MCF 10A (cell line): ENCODE data around the gene HINT3. TPM values are rescaled to one million over a fixed set of nuclear protein-coding genes. Genes with fewer than 3 reads are reported as not detected.
"Not testable (repeated sequence)": the region's sequence is repeated elsewhere in the genome, so short reads cannot be mapped to it uniquely, and the experiment has no call there.

Experiments used
- BruUV-seq: library from RNA; stranded (reverse); fragments of 400-500 nt; replicated peaks from 2 replicates; lab custom pipeline; 2021; lab: Mats Ljungman, UMichigan
- CTCF ChIA-PET: fragments of 300-600 bp; sonication (Branson Sonifier 250); formaldehyde crosslinking; extraction: SDS; loops from one replicate; lab custom pipeline; 2021; ENCODE audit warnings: antibody characterized with exemption, inconsistent platforms; lab: Yijun Ruan, JAX
- POLR2A ChIA-PET: fragments of 300-600, 350-650 bp; sonication (Branson Sonifier 250); formaldehyde crosslinking; extraction: SDS; loops from one replicate; lab custom pipeline; 2020; ENCODE audit warnings: antibody characterized with exemption, inconsistent platforms; lab: Yijun Ruan, JAX
- DNase-seq: peaks from one replicate; pipeline ENCODE4 v3.0.0-alpha.2; 2018; ENCODE audit not compliant: unreplicated experiment
- H3K27ac Mint-ChIP-seq: one replicate; pipeline ENCODE4 v1.8.0; 2022; ENCODE audit warnings: mild to moderate bottlenecking, low read depth, mixed read lengths; ENCODE audit not compliant: unreplicated experiment
- H3K27me3 Mint-ChIP-seq: one replicate; pipeline ENCODE4 v1.8.0; 2022; ENCODE audit warnings: mixed read lengths; ENCODE audit not compliant: insufficient read depth, unreplicated experiment
- H3K36me3 Mint-ChIP-seq: one replicate; pipeline ENCODE4 v1.8.0; 2022; ENCODE audit warnings: mild to moderate bottlenecking, moderate library complexity, mixed read lengths; ENCODE audit not compliant: insufficient read depth, unreplicated experiment
- H3K4me1 Mint-ChIP-seq: one replicate; pipeline ENCODE4 v1.8.0; 2022; ENCODE audit warnings: mixed read lengths; ENCODE audit not compliant: insufficient read depth, unreplicated experiment
- H3K4me3 Mint-ChIP-seq: one replicate; pipeline ENCODE4 v1.8.0; 2022; ENCODE audit warnings: mild to moderate bottlenecking, moderate library complexity, mixed read lengths; ENCODE audit not compliant: unreplicated experiment
- H3K9me3 Mint-ChIP-seq: one replicate; pipeline ENCODE4 v1.8.0; 2022; ENCODE audit warnings: mixed read lengths; ENCODE audit not compliant: unreplicated experiment
- intact Hi-C: fragments of 100-400 bp; cut with micrococcal nuclease; formaldehyde crosslinking; loops from 2 replicates; pipeline ENCODE4 v1.14.1; 2022
- total RNA-seq: library from RNA; stranded (reverse); gene quantifications from 2 replicates; pipeline ENCODE4 v1.2.3, GENCODE V29; 2022
- TF ChIP-seq, protein P1 (sequence below): fragments of 200-600 bp; IDR thresholded peaks from one replicate; pipeline ENCODE4 v1.8.0; 2022; ENCODE audit warnings: antibody characterized with exemption, mild to moderate bottlenecking; ENCODE audit not compliant: unreplicated experiment

Gene HINT3
- total RNA-seq, 1 experiment from 2014 or later: 17.9 TPM

- intact Hi-C loops: no loop called here
- no peak for DNase-seq
- Mint-ChIP-seq H3K36me3 (peaks cover 95% of the 10 kb centered on the region), H3K27ac (no peak overlapping the region), H3K27me3 (no peaks in the 10 kb centered on the region), H3K4me3 (no peak overlapping the region), H3K4me1 (peaks cover 24% of the 10 kb centered on the region), H3K9me3 (no peaks in the 10 kb centered on the region)
- CTCF ChIA-PET: interaction anchor here (0.9 kb wide), 1 partner anchor 15 kb away, joined by 5 read pairs; no protein-coding TSS in a partner anchor
- POLR2A ChIA-PET: interaction anchor here (1.3 to 15.3 kb wide), 3 partner anchors 16 to 30 kb away, joined by 3 to 305 read pairs (median 6); no protein-coding TSS in a partner anchor
- no TSS peak for BruUV-seq
- TF ChIP-seq, protein P1, sequence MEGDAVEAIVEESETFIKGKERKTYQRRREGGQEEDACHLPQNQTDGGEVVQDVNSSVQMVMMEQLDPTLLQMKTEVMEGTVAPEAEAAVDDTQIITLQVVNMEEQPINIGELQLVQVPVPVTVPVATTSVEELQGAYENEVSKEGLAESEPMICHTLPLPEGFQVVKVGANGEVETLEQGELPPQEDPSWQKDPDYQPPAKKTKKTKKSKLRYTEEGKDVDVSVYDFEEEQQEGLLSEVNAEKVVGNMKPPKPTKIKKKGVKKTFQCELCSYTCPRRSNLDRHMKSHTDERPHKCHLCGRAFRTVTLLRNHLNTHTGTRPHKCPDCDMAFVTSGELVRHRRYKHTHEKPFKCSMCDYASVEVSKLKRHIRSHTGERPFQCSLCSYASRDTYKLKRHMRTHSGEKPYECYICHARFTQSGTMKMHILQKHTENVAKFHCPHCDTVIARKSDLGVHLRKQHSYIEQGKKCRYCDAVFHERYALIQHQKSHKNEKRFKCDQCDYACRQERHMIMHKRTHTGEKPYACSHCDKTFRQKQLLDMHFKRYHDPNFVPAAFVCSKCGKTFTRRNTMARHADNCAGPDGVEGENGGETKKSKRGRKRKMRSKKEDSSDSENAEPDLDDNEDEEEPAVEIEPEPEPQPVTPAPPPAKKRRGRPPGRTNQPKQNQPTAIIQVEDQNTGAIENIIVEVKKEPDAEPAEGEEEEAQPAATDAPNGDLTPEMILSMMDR: no peak
These were observed 28.8 kb upstream of the HINT3 start for GRCh38 chr6:125927761-125928160.

DNA sequence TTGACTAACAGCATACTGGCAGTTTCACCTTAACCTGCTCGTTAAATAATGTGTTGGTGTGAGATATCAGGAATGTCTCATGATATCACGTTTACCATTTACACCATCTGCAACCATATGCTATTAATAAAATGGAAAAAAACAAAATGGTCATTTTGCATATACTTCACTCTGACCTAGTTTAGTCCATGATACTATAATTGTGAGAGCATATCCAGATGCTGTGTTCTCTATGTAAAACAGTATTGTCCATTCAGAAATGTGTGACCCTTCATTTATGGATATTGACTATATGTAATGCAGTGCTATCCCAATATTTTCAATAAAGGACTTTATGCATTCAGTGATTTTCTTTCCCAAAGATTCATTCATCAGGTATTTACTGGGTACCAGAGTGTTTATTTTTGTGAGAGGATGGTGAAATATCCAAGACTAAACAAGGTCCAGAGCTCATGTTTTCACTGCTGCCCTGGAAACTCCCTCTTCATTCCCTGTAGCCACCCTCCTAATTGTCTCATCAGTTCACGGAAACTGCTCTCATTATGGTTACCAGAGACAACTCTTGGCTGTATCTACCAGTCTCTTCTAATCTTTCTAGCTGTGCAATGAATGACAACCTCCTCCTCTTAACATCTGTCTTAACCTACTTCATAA is 25.7 kb upstream of the HINT3 start:
- no peaks in the 10 kb centered on the region for H3K9me3 Mint-ChIP-seq
- DNase-seq: no peak

DNA sequence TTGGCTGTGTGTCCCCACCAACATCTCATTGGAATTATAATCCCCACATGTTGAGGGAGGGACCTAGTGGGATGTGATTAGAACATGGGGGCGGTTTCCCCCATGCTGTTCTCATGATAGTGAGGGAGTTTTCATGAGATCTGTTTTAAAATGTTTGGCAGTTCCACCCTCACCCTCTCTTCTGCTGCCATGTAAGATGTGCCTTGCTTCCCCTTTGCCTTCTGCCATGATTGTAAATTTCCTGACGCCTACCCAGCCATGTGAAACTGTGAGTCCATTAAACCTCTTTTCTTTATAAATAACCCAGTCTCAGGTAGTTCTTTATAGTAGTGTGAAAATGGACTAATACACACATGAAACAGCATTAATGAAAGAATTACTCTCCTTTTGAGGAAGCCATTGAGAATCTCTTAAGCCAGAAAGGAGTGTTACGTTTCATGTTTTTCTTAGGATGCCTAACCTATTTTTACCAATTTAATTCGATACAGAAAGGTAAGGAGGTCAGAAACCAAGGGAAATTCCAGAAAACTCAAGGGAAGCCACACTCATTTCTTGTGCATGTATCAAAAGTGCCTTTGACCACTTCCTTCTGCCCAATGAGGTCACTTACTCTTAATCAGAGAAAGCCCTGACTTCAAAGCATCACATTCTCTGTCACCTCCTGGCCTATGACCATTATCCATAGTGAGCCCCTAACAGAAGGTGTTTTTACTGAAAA is 24.7 kb upstream of the HINT3 start:
- ChIA-PET POLR2A (interaction anchor here (0.7 to 15.3 kb wide), 9 partner anchors 8 to 24 kb away, joined by 3 to 305 read pairs (median 5); partner anchors contain the start of gene HINT3), CTCF (interaction anchor here (0.7 to 1.4 kb wide), 2 partner anchors 21 to 49 kb away, joined by 3 to 7 read pairs; no protein-coding TSS in a partner anchor)
- no TSS peak for BruUV-seq
- Mint-ChIP-seq H3K4me3 (no peak overlapping the region), H3K9me3 (no peaks in the 10 kb centered on the region), H3K36me3 (peaks cover 82% of the 10 kb centered on the region), H3K4me1 (no peaks in the 10 kb centered on the region), H3K27ac (no peak overlapping the region), H3K27me3 (no peaks in the 10 kb centered on the region)
- TF ChIP-seq, protein P1: no peak
- intact Hi-C loops: no loop called here
- no peak for DNase-seq

More for the DNA sequence above, 25.7 kb upstream of the HINT3 start:
- intact Hi-C loops: no loop called here
- TF ChIP-seq, protein P1: no peak
- H3K27me3 Mint-ChIP-seq: no peaks in the 10 kb centered on the region
- BruUV-seq: no TSS peak
- H3K36me3 Mint-ChIP-seq: peaks cover 85% of the 10 kb centered on the region
- H3K27ac Mint-ChIP-seq: no peak overlapping the region
- CTCF ChIA-PET: no interaction called here
- H3K4me3 Mint-ChIP-seq: no peak overlapping the region
- H3K4me1 Mint-ChIP-seq: no peaks in the 10 kb centered on the region
- POLR2A ChIA-PET: interaction anchor here (2.8 to 15.3 kb wide), 2 partner anchors 11 to 13 kb away, joined by 12 to 305 read pairs; no protein-coding TSS in a partner anchor

- Mint-ChIP-seq H3K27me3 (no peaks in the 10 kb centered on the region), H3K4me3 (no peak overlapping the region), H3K9me3 (no peaks in the 10 kb centered on the region), H3K27ac (no peak overlapping the region), H3K4me1 (no peaks in the 10 kb centered on the region), H3K36me3 (peaks cover 76% of the 10 kb centered on the region)
- TF ChIP-seq, protein P1: no peak
- no TSS peak for BruUV-seq
- POLR2A ChIA-PET: interaction anchor here (0.7 to 1.5 kb wide), 7 partner anchors 8 to 24 kb away, joined by 3 to 8 read pairs (median 4); partner anchors contain the start of gene HINT3
- CTCF ChIA-PET: interaction anchor here (0.6 to 1.4 kb wide), 4 partner anchors 21 to 141 kb away, joined by 3 to 7 read pairs (median 3); no protein-coding TSS in a partner anchor
- no peak for DNase-seq
- intact Hi-C loops: no loop called here
These were observed 24.1 kb upstream of the HINT3 start for GRCh38 chr6:125932451-125932795.

DNA sequence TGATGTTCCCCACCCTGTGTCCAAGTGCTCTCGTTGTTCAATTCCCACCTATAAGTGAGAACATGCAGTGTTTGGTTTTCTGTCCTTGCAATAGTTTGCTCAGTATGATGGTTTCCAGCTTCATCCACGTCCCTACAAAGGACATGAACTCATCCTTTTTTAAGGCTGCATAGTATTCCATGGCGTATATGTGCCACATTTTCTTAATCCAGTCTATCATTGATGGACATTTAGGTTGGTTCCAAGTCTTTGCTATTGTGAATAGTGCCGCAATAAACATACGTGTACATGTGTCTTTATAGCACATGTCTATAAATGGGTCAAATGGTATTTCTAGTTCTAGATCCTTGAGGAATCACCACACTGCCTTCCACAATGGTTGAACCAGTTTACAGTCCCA is 21.1 kb upstream of the HINT3 start:
- H3K4me3 Mint-ChIP-seq, H3K27ac Mint-ChIP-seq, BruUV-seq, DNase-seq, H3K9me3 Mint-ChIP-seq, H3K27me3 Mint-ChIP-seq, intact Hi-C loops: not testable (repeated sequence)
- peaks cover 15% of the 10 kb centered on the region for H3K4me1 Mint-ChIP-seq
- POLR2A ChIA-PET: interaction anchor here (1.2 kb wide), 1 partner anchor 9 kb away, joined by 4 read pairs; no protein-coding TSS in a partner anchor
- peaks cover 46% of the 10 kb centered on the region for H3K36me3 Mint-ChIP-seq
- CTCF ChIA-PET: interaction anchor here (1.0 to 1.8 kb wide), 2 partner anchors 17 to 76 kb away, joined by 3 to 5 read pairs; no protein-coding TSS in a partner anchor
